C4-2B (cell line): ENCODE results near the gene ABL2.
"Not testable (repeated sequence)": the region's sequence is repeated elsewhere in the genome, so short reads cannot be mapped to it uniquely, and the experiment has no call there.

Experiments
- H3K27ac ChIP-seq: fragments of 450-650 bp; 2 replicates; pipeline ENCODE4 v1.5.1; 2017
- ZFX ChIP-seq: fragments of 450-650 bp; IDR thresholded peaks from 2 replicates; pipeline ENCODE4 v1.6.1; 2017
- TF ChIP-seq, protein P1 (sequence below): fragments of 450-650 bp; conservative IDR thresholded peaks from 2 replicates; pipeline ENCODE4 v1.5.1; 2017; ENCODE audit warnings: mild to moderate bottlenecking

Gene ABL2

DNA sequence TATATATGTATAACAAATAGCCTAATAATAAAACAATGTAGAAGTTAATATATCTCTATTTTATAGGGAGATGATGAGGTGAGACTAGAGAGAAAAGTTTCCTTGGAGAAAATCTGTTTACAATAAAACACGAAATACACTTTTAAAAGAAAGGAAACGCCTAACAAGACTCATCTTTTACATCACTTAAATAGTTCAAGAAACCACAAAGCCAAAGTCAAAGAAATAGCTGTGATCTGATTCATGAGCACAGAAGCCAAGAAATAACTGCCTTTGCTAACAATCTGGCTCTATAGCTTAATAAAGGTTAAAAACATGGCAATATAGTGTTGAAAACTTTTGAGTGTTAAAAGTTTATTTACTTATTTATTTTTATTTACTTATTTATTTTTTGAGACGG lies 86.2 kb downstream of the ABL2 start:
- TF ChIP-seq, protein P1, sequence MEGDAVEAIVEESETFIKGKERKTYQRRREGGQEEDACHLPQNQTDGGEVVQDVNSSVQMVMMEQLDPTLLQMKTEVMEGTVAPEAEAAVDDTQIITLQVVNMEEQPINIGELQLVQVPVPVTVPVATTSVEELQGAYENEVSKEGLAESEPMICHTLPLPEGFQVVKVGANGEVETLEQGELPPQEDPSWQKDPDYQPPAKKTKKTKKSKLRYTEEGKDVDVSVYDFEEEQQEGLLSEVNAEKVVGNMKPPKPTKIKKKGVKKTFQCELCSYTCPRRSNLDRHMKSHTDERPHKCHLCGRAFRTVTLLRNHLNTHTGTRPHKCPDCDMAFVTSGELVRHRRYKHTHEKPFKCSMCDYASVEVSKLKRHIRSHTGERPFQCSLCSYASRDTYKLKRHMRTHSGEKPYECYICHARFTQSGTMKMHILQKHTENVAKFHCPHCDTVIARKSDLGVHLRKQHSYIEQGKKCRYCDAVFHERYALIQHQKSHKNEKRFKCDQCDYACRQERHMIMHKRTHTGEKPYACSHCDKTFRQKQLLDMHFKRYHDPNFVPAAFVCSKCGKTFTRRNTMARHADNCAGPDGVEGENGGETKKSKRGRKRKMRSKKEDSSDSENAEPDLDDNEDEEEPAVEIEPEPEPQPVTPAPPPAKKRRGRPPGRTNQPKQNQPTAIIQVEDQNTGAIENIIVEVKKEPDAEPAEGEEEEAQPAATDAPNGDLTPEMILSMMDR = no peak
- TF ChIP-seq ZFX = no peak
- no peak overlapping the region for H3K27ac ChIP-seq

DNA sequence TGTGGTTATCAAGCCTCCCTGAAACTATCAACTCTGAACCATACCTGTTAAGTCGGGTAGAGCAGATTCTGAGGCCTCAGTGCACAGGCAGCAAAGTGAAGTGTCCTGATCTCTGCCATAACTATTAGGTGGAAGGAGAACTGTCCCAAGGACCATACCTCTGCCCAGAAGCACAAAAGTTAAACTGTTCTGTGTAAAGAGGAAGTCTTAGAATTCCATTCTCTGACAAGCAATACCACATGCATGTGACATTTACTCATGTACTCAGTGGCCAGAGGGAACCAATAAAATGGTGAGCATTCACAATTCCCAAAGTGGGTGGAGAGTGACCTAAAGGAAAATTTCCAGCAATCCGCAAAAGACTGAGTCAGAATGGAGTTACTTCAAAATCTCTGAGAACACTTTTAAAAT lies 86.6 kb downstream of the ABL2 start:
- no peak for TF ChIP-seq ZFX
- TF ChIP-seq, protein P1 = no peak

DNA sequence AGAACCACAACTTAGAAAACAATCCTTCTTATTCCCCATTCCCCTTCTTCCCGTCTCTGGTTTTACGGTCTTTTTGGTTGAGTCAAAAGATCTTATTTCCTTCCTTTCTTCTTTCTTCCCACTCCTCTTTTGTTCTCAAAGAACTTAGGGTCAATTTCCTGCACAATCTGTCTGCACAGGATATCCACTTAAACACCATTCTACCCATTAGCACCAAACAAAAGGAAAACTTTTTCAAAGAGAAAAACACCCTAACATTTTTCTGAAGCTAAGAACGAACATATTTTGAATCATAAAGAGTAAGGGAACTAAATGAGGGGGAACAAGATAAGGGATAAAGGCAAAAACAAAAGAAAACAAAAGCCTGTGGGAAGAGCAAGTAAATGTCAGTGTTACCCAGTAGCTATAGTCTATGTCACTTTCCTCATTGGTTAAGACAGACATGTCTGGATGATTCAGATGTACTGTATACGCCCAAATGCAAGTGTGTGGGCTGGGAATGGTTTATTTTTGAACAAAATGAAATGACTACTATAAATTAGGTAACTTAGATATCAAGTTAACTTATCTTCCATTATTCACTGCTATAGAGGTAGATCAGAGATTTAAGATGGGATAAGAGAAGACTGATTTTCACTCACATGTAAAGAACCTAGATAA lies 87.8 kb downstream of the ABL2 start:
- no peak overlapping the region for H3K27ac ChIP-seq
- TF ChIP-seq, protein P1 = no peak
- TF ChIP-seq ZFX = no peak

More for the DNA sequence above, 86.6 kb downstream of the ABL2 start:
- H3K27ac ChIP-seq = no peak overlapping the region

- H3K27ac ChIP-seq = not testable (repeated sequence)
These were observed 90.7 kb downstream of the ABL2 start for GRCh38 chr1:179138755-179139154.

DNA sequence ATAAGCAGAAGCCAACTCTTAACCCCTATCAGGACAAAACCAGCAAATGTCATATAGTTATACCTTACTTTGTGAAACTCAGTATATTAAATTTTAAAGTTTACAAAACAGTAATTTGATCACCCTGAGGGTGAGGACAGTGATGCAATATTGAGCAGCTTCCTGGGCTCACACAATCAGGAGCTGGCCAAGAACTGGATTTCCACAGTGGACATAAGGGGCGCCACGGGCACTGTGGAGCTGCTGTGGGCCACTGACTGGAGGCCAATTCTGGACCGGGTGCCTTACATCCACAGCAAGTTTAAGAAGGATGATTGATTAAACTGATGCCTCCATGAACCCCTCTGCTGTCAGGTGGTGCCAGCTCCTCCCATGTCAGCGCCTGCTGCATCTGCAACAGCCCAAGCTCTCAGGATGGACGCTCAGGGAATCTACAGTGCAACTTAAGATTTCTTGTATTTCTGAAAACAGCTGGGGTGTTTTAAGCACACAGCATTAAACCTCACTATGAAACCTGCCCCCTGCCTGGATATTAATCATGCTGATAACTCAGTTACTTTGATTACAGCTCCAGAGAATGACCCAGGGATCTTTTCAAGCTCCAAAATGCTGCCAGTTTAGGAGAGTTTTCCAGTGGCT lies 91.7 kb downstream of the ABL2 start:
- no peak overlapping the region for H3K27ac ChIP-seq
- TF ChIP-seq, protein P1 = no peak
- no peak for TF ChIP-seq ZFX

DNA sequence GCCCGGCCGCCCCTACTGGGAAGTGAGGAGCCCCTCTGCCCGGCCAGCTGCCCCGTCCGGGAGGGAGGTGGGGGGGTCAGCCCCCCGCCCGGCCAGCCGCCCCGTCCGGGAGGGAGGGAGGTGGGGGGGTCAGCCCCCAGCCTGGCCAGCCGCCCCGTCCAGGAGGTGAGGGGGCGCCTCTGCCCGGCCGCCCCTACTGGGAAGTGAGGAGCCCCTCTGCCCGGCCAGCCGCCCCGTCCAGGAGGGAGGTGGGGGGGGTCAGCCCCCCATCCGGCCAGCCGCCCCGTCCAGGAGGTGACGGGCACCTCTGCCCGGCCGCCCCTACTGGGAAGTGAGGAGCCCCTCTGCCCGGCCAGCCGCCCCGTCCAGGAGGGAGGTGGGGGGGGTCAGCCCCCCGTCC lies 93.8 kb downstream of the ABL2 start:
- not testable (repeated sequence) for H3K27ac ChIP-seq

- H3K27ac ChIP-seq = not testable (repeated sequence)
These were observed 94.3 kb downstream of the ABL2 start for GRCh38 chr1:179135168-179135567.

DNA sequence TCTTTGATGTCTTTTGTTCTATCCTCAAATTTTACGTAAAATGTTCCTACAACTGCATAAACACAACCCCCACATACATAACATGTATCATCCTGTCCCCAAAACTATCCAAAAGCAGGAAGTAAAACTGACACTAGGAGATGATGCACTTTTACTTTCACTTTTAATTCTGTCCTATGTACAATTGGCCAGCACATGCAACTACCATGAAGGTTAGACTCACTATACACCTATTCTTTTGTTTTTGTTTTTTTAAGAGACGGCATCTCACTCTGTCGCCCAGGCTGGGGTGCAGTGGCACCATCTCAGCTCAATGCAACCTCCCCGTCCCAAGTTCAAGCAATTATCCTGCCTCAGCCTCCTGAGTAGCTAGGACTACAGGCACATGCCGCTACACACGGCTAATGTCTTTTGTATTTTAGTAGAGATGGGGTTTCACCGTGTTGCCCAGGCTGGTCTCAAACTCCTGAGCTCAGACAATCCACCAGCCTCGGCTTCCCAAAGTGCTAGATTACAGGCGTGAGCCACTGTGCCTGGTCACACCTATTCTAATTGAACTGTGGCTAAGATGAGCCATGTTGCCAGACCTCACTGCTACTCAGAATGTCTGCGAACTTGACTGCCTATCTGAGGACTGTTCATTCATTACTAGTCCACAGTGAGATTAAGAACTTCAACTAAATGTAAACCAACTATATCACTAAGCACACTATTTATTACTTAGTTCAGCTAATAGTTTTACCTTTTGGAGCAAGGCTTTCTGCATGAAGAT lies 99.6 kb downstream of the ABL2 start:
- peak overlapping the region; percentile 63 for H3K27ac ChIP-seq
- TF ChIP-seq, protein P1 = no peak
- TF ChIP-seq ZFX = no peak

DNA sequence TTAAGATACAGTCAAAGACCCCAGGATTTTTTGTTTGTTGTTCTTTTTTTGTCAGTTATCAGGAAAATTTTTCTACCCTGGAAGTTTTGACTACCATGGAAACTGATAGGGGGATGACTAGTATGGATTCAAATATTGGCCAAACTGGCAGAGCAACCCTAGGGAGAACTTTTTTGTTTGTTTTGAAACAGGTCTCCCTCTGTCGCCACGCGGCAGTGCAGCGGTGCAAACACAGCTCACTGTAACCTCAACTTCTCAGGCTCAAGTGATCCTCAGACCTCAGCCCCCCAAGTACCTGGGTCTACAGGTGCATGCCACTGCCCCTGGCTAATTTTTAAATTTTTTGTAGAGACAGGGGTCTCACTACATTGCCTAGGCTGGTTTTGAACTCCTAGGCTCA lies 101.0 kb downstream of the ABL2 start:
- no peak for TF ChIP-seq ZFX
- TF ChIP-seq, protein P1 = peak; percentile 31
- peak overlapping the region; percentile 62 for H3K27ac ChIP-seq
